ENCODE measurements around the gene ZNHIT2.
"Not testable (repeated sequence)": the region's sequence is repeated elsewhere in the genome, so short reads cannot be mapped to it uniquely, and the experiment has no call there.

ZNHIT2 gene

DNA sequence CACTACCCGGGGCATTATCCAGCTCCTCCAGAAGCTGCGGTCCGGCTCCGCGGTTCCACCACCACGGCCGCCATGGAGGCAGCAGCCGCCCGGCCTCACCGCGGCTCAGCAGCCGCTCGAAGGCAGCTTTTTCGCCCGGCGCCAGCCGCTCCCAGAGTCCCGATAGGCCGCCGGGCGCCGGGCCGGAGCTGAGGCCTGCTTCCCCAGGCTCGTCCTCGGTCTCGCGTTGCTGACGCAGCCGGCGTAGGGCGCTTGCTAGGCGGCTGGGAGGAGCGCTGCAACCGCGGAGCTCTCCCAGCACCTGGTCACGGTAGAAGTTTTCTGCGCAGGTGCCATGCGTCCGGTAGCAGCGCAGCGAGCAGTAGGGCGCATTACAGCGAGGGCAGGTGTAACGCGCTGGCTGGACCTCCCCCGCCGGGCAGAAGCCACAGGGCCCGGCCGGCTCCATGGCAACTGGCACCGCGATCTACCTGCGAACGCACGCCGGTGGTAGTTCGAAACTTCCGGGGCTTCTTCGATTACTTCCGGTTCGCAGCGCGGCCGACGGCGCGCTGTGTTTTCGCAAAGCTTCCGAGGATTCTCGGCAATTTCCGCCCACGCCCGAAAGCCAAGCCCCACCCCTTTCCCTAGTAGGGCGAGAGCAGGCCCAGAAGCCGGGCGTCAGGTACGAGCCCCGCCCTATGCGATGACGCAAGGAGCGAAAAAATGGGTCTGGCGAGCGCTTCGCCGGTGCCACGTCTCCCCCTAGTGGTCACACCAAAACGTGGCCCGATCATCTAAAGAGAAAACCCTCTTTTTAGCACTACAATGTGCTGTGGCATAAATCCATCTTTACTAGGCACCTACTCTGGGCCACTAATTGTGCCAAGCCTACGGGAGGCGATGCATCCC, at the start of gene ZNHIT2:
ZNHIT2 (minus strand) TSS at position 496 of the 891 bp plus-strand sequence; CDS start at position 448, 48 bp downstream.
- peak; percentile 98 to 99 for DNase-seq (ENCODE audit: low read depth in 2 of 2, low spot score in 1 of 2)

DNA sequence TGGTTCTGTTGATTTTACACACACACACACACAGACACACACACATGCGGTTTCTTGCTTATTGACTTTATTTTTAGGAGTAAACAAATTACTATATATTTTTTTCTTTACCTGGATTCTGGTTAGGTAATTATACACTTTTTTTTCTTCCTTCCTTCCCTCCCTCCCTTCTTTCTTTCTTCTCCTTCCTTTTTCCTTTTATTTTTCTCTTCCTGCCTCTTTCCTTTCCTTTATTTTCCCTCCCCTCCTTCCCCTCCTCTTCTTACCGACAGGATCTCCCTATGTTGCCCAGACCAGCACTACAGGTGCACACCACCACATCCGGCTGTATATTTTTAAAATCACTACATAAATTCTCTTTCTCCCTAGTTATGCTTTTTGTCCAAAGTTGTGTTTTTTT, 49.4 kb upstream of the ZNHIT2 start:
- DNase-seq (ENCODE audit: low read depth in 2 of 2, low spot score in 1 of 2), result no peak

GRCh38 chr11:65165410-65166317, 48.2 kb upstream of the ZNHIT2 start:
- DNase-seq (ENCODE audit: low read depth in 2 of 2, low spot score in 1 of 2), result no peak

GRCh38 chr11:65163684-65164083, 46.2 kb upstream of the ZNHIT2 start:
- no peak for DNase-seq (ENCODE audit: low read depth in 2 of 2, low spot score in 1 of 2)

DNA sequence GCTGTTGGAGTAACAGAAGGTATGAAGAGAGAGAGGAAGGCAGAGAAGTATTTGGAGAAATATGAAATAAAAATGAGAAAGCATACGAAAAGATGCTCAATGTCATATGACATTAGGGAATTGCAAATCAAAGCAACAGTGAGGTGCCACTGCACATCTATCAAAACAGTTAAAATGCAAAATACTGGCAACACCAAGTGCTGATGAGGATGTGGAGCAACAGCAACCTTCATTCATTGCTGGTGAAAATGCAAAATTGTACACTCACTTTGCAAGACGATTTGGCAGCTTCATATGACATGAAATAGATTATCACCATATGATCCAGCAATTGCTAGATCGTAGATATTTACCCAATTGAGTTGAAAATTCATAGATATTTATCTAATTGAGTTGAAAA, 43.1 kb upstream of the ZNHIT2 start:
- no peak for DNase-seq (ENCODE audit: low read depth in 2 of 2, low spot score in 1 of 2)

- no peak for DNase-seq (ENCODE audit: low read depth in 2 of 2, low spot score in 1 of 2)
Measured at GRCh38 chr11:65159012-65159411, 41.5 kb upstream of the ZNHIT2 start.

- DNase-seq (ENCODE audit: low read depth in 2 of 2, low spot score in 1 of 2), result no peak
Measured at GRCh38 chr11:65157336-65157735, 39.8 kb upstream of the ZNHIT2 start.

- no peak for DNase-seq (ENCODE audit: low read depth in 2 of 2, low spot score in 1 of 2)
Measured at GRCh38 chr11:65156926-65157325, 39.4 kb upstream of the ZNHIT2 start.

GRCh38 chr11:65156256-65156655, 38.8 kb upstream of the ZNHIT2 start:
- DNase-seq (ENCODE audit: low read depth in 2 of 2, low spot score in 1 of 2), result no peak

DNA sequence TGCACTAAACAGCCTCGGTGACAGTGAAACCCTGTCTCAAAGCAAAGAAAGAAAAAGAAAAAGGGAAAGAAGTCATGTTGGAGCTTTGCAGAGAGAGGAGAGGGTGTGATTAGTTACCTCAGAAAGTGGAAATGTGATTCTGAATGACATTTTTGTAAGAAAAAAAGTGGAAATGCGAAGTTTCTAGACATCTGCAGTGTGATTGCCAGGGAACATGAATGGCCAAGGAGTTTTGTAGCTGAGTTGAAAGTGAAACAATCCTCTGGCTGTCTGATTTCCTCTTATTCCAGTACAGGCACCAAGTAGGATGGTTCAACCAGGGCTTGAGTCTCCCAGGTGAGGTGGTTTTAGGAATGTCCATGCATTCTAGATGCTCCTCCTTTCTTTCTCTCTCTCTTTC, 34.6 kb upstream of the ZNHIT2 start:
- DNase-seq (ENCODE audit: low read depth in 2 of 2, low spot score in 1 of 2), result no peak

- no peak for DNase-seq (ENCODE audit: low read depth in 2 of 2, low spot score in 1 of 2)
Measured at GRCh38 chr11:65151331-65151899, 33.9 kb upstream of the ZNHIT2 start.

- DNase-seq (ENCODE audit: low read depth in 2 of 2, low spot score in 1 of 2), result no peak
Measured at GRCh38 chr11:65150509-65151299, 33.2 kb upstream of the ZNHIT2 start.

GRCh38 chr11:65150131-65150508, 32.6 kb upstream of the ZNHIT2 start:
- not testable (repeated sequence) for DNase-seq (ENCODE audit: low read depth in 2 of 2, low spot score in 1 of 2)

DNA sequence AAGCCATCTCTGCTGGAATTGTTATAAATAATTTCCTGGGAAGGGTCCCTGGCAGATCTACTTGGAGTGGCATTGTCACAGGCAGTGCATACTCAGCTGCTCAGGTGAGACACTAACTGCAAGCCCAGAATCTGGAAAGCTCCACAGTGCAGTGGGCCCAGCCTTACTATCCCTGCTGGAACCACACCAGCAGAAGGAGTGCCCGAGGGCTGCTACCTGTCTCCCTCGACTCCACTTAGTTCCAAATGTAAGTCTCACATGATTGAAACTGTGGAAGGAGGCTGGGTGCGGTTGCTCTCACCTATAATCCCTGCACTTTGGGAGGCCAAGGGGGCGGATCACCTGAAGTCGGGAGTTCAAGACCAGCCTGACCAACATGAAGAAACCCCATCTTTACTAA, 31.2 kb upstream of the ZNHIT2 start:
- DNase-seq (ENCODE audit: low read depth in 2 of 2, low spot score in 1 of 2), result no peak

DNA sequence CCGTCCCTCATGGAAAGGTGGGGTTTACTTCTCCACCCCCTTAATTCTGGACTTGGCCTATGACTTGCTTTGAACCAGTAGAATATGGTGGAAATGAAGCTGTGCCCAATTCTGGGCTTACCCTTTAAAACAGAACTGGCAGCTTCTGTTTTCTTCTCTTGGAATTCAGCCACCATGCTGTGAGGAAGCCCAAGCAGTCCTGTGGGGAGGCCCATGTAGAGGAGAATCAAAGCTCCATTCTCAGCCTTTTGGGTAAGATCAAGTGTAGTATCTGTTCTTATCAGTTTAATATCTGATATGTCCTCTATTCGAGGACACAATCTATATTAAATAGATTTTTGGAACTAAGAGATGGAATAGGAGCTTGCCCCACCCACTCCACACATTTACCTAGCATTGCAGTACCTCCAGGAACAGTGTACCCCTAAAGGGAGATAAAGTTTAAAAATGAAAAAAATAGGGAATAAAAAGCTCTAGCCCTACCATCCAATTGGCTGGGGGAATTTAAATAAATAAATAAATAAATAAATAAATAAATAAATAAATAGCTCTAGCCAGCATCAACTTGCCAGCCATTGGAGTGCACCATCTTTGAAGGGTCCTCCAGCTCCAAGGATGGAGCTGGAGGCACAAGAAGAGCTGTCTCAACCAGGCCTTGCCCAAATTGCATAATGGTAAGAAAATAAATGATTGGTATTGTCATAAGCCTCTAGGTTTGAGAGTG, 30.0 kb upstream of the ZNHIT2 start:
- DNase-seq (ENCODE audit: low read depth in 2 of 2, low spot score in 1 of 2), result no peak

- no peak for DNase-seq (ENCODE audit: low read depth in 2 of 2, low spot score in 1 of 2)
Measured at GRCh38 chr11:65141896-65142494, 24.5 kb upstream of the ZNHIT2 start.

- DNase-seq (ENCODE audit: low read depth in 2 of 2, low spot score in 1 of 2), result no peak
Measured at GRCh38 chr11:65136515-65137096, 19.1 kb upstream of the ZNHIT2 start.

GRCh38 chr11:65135633-65136145, 18.2 kb upstream of the ZNHIT2 start:
- DNase-seq (ENCODE audit: low read depth in 2 of 2, low spot score in 1 of 2), result no peak

DNA sequence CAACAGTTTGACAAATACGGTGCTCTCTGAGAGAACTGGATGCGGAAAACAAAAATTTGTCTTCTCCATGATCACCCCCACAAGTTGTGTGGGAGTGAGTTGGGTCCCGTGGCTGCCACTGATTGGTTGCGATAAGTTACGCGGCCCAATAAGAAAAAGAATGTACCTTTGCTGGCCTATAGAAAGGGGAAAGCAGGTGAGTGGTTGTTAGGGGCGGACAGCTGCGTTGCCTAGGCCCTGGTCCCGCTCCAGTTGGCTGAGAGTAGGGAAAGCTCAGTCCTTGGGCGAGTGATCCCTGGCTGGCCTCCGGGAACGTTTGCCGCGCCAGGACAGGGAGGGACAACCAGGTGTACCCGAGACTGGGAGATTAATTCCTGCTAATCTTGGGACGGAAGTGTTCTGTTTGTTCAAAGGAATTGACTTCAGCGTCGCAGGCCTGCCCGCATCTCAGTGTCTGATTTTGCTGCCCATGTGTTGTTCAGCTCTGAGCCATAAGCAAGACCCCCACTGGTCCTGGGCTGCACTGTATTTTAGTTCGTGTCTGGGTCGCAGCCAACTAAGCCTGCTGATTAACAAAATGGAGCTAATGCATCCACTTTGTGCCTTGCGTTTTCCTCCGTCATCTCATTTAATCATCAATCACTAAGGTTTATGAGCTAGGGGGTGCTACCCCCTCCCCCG, 17.6 kb upstream of the ZNHIT2 start:
- peak in 1 of 2 donors; percentile 65 for DNase-seq (ENCODE audit: low read depth in 2 of 2, low spot score in 1 of 2)
